K562 (cell line): ENCODE data around the gene KYAT1. TPM values are rescaled to one million over a fixed set of nuclear protein-coding genes. Genes with fewer than 3 reads are reported as not detected.

Experiments
- ATF1 ChIP-seq, 2 experiments: fragments of 450-650 bp in 1 of 2; IDR thresholded peaks; 2 replicates each; pipeline ENCODE4 v1.6.1; 2016; ENCODE audit warnings: missing compliant biosample characterization in 1 of 2, missing genetic modification characterization in 1 of 2
- C11orf30 ChIP-seq: fragments of 450-650 bp; IDR thresholded peaks from 2 replicates; pipeline ENCODE4 v1.6.1; 2016; ENCODE audit warnings: low read depth, mild to moderate bottlenecking
- CCNT2 ChIP-seq: IDR thresholded peaks from 2 replicates; pipeline ENCODE4 v1.6.1; 2011; ENCODE audit warnings: borderline replicate concordance, low read depth, mild to moderate bottlenecking, moderate library complexity, mixed read lengths, low read length; ENCODE audit not compliant: insufficient read length; ENCODE audit errors: extremely low read depth
- CXXC5 ChIP-seq: fragments of 250-450 bp; sonication (Bioruptor Pico); IDR thresholded peaks from 2 replicates; pipeline ENCODE4 v1.8.0; 2022; ENCODE audit warnings: inconsistent platforms, mild to moderate bottlenecking, moderate library complexity
- ESRRA ChIP-seq: fragments of 450-650 bp; IDR thresholded peaks from 2 replicates; pipeline ENCODE4 v1.6.1; 2014; ENCODE audit warnings: low read depth, mild to moderate bottlenecking, moderate library complexity, borderline replicate concordance
- FOXK2 ChIP-seq, 2 experiments: fragments of 450-650 bp; IDR thresholded peaks in 1 of 2; conservative IDR thresholded peaks in 1 of 2; 2 replicates each; pipeline ENCODE4 v1.6.1; 2016; ENCODE audit warnings: low read depth in 2 of 2, mild to moderate bottlenecking in 1 of 2
- GTF2A2 ChIP-seq: IDR thresholded peaks from 2 replicates; pipeline ENCODE4 v1.6.1; 2016; ENCODE audit warnings: mild to moderate bottlenecking, missing genetic modification characterization, missing compliant biosample characterization
- MEF2D ChIP-seq: conservative IDR thresholded peaks from 2 replicates; pipeline ENCODE4 v1.6.1; 2016; ENCODE audit warnings: low read depth, missing genetic modification characterization, missing compliant biosample characterization
- MTF1 ChIP-seq: fragments of 250-450 bp; sonication (Bioruptor Pico); IDR thresholded peaks from 2 replicates; pipeline ENCODE4 v1.9.0; 2021; ENCODE audit warnings: moderate library complexity, mild to moderate bottlenecking, inconsistent platforms, borderline replicate concordance
- NCOA2 ChIP-seq, 2 experiments: fragments of 450-650 bp; IDR thresholded peaks; 2 replicates each; pipeline ENCODE4 v1.6.1; 2018; ENCODE audit warnings: mild to moderate bottlenecking in 2 of 2, moderate library complexity in 1 of 2; ENCODE audit not compliant: partially characterized antibody in 2 of 2
- NR3C1 ChIP-seq: sonication (generic); formaldehyde crosslinking; IDR thresholded peaks from 2 replicates; pipeline ENCODE4 v1.8.1; 2022; ENCODE audit warnings: missing genetic modification reagents
- PCBP2 ChIP-seq: fragments of 200-400 bp; formaldehyde crosslinking; IDR thresholded peaks from 2 replicates; pipeline ENCODE4 v1.6.1; 2018; ENCODE audit warnings: low read length, low read depth, mild to moderate bottlenecking, moderate library complexity; ENCODE audit not compliant: poor library complexity, severe bottlenecking
- POU5F1 ChIP-seq: fragments of 150-350 bp; IDR thresholded peaks from 2 replicates; pipeline ENCODE4 v1.6.1; 2014; ENCODE audit warnings: borderline replicate concordance, low read length, low read depth, mild to moderate bottlenecking; ENCODE audit not compliant: partially characterized antibody
- PRMT5 ChIP-seq: sonication (generic); formaldehyde crosslinking; IDR thresholded peaks from 2 replicates; pipeline ENCODE4 v1.5.0; 2020; ENCODE audit warnings: missing genetic modification reagents
- RNF2 ChIP-seq: sonication (generic); IDR thresholded peaks from 2 replicates; pipeline ENCODE4 v1.6.1; 2016
- SAFB ChIP-seq: fragments of 200-400 bp; formaldehyde crosslinking; IDR thresholded peaks from 2 replicates; pipeline ENCODE4 v1.6.1; 2017; ENCODE audit warnings: low read depth, low read length, borderline replicate concordance
- STAG1 ChIP-seq: sonication (generic); formaldehyde crosslinking; IDR thresholded peaks from 2 replicates; pipeline ENCODE4 v1.5.0; 2020; ENCODE audit warnings: missing genetic modification reagents, borderline replicate concordance
- TGIF2 ChIP-seq: sonication (generic); formaldehyde crosslinking; IDR thresholded peaks from 2 replicates; pipeline ENCODE4 v1.8.1; 2022; ENCODE audit warnings: mild to moderate bottlenecking, missing genetic modification reagents, moderate library complexity
- ZNF41 ChIP-seq: fragments of 250-450 bp; sonication (Bioruptor Pico); conservative IDR thresholded peaks from 2 replicates; pipeline ENCODE4 v1.4.0; 2020; ENCODE audit warnings: mild to moderate bottlenecking
- ZNF699 ChIP-seq: fragments of 250-450 bp; sonication (Bioruptor Pico); IDR thresholded peaks from 2 replicates; pipeline ENCODE4 v1.8.0; 2021; ENCODE audit warnings: mild to moderate bottlenecking, moderate library complexity; ENCODE audit not compliant: insufficient replicate concordance
- polyA plus RNA-seq, 8 experiments: library from polyadenylated mRNA; depleted of rRNA in 4 of 8; stranded (reverse) in 5 of 8; unstranded in 3 of 8; fragments of >200 nt; fragmentation: Nextera tagmentation in 2 of 8; fragmentation: Illumina TruSeq in 1 of 8; extraction: Ambion mirVana in 2 of 8; extraction: Trizol in 1 of 8; gene quantifications; 2 replicates each; pipeline versions ENCODE4 v1.2.1 to v1.2.3, GENCODE V29; 2011 to 2014; ENCODE audit warnings: inconsistent platforms in 1 of 8, missing spikeins in 1 of 8
- total RNA-seq, 7 experiments: library from RNA; depleted of rRNA in 6 of 7; stranded (reverse); fragments of >200 nt in 6 of 7; fragmentation: Illumina TruSeq in 2 of 7; extraction: Trizol in 2 of 7; gene quantifications; 2 replicates each; pipeline versions ENCODE4 v1.2.1 to v1.2.3, GENCODE V29; 2011 to 2021; ENCODE audit warnings: low replicate concordance in 1 of 7
- TF ChIP-seq, protein P1 (sequence below): fragments of 250-450 bp; sonication (Bioruptor Pico); IDR thresholded peaks from 2 replicates; pipeline ENCODE4 v1.9.0; 2021; ENCODE audit warnings: mild to moderate bottlenecking
- TF ChIP-seq, protein P2 (sequence below): sonication (generic); formaldehyde crosslinking; IDR thresholded peaks from 2 replicates; pipeline ENCODE4 v1.5.0; 2020; ENCODE audit warnings: missing genetic modification reagents
- TF ChIP-seq, protein P3 (sequence below), 2 experiments: fragments of 450-650 bp in 1 of 2; sonication (generic) in 1 of 2; formaldehyde crosslinking in 1 of 2; IDR thresholded peaks in 1 of 2; conservative IDR thresholded peaks in 1 of 2; 2 replicates each; pipeline versions ENCODE4 v1.6.1 to v1.8.1; 2016 to 2023; ENCODE audit warnings: mild to moderate bottlenecking in 2 of 2, moderate library complexity in 2 of 2, inconsistent platforms in 1 of 2, missing genetic modification reagents in 1 of 2

The KYAT1 gene
- total and polyA plus RNA-seq, 9 of the 15 experiments (the other 6 are each of a cell fraction or from before 2014, with no cell fraction given) = 6.4 to 16.8 (median 11.1) TPM

DNA sequence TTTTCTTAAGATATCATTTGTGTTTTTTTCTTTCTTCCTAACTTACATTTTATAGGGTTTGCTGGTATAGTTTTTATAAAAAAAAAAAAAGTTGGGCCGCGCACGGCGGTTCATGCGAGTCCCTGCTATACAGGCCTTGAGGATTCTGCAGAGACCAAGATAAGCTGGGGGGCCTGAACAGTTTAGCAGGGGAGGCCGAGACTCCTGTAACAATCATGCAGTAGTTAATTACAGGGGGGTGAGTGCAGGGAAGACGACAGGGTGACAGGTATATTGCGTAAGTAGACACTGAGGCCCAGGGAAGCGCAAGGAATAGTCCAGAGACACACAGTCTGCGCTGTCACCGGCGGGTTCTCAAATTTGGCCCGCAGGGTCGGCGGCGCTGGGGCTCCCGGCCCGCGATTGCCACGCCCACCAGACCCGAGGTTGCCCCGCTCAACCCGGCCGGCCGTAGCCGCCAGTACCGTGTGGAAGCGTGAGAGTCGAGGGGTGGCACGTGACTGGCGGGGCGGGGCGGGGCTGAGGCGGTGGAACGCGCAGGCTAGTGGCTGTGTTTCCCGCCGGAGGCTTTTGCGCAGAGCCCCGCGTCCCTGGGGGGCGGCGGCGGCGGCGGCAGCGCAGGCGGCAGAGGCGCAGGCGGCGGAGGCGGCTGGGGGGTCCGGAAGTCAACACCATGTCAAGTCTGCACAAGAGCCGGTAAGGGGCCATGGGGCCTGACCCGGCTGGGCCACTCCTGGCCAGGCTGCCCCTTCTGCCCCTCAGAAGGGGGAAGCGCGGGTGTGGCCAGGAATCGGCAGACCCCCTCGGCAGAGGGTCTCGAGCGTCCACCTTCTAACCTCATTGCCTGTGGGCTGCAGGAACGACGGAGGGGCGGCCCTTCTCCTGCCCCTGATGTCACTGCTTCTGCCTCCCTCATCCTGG, 94.8 kb downstream of the KYAT1 start, which contains the start of gene TBC1D13 (continued):
- peak; percentile 87 for TF ChIP-seq CCNT2
- TF ChIP-seq, protein P1, sequence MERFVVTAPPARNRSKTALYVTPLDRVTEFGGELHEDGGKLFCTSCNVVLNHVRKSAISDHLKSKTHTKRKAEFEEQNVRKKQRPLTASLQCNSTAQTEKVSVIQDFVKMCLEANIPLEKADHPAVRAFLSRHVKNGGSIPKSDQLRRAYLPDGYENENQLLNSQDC = peak; percentile 98
- no peak for TF ChIP-seq POU5F1
- 0 out of 2 replicates have a peak, but pooled peaks have one; percentile 22 for TF ChIP-seq ZNF41 (CRISPR knock-in tag)
- no peak for TF ChIP-seq SAFB
- TF ChIP-seq C11orf30 = peak; percentile 84
- TF ChIP-seq ATF1 (CRISPR knock-in tag; IDR thresholded peaks at IDR 0.05) = no peak
- peak; percentile 80 for TF ChIP-seq ATF1 (tag; IDR thresholded peaks at IDR 0.05)
- TF ChIP-seq ZNF699 = no peak
- peak; percentile 25 to 84; a peak in 1 of 4 replicates for TF ChIP-seq FOXK2 (conservative IDR thresholded peaks at IDR 0.05 in 1 of 2, IDR thresholded peaks at IDR 0.05 in 1 of 2; ENCODE audit: low read depth in 2 of 2)
- TF ChIP-seq PRMT5 (CRISPR knock-in tag) = no peak
- 0 out of 2 replicates have a peak, but pooled peaks have one; percentile 42 for TF ChIP-seq MEF2D (tag)
- no peak for TF ChIP-seq GTF2A2 (tag)
- peak; percentile 84; the same call in 1 of the 2 replicates for TF ChIP-seq RNF2
- TF ChIP-seq NCOA2 (IDR thresholded peaks at IDR 0.05; ENCODE audit: partially characterized antibody in 2 of 2) = no peak
- peak; percentile 72; the same call in 1 of the 2 replicates for TF ChIP-seq ESRRA
- TF ChIP-seq, protein P2, sequence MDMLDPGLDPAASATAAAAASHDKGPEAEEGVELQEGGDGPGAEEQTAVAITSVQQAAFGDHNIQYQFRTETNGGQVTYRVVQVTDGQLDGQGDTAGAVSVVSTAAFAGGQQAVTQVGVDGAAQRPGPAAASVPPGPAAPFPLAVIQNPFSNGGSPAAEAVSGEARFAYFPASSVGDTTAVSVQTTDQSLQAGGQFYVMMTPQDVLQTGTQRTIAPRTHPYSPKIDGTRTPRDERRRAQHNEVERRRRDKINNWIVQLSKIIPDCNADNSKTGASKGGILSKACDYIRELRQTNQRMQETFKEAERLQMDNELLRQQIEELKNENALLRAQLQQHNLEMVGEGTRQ (CRISPR knock-in tag) = peak; percentile 98
- TF ChIP-seq, protein P3, sequence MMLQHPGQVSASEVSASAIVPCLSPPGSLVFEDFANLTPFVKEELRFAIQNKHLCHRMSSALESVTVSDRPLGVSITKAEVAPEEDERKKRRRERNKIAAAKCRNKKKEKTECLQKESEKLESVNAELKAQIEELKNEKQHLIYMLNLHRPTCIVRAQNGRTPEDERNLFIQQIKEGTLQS (IDR thresholded peaks at IDR 0.05) = peak; percentile 82
- TF ChIP-seq, protein P3 (CRISPR knock-in tag; conservative IDR thresholded peaks at IDR 0.05) = peak; percentile 41; the same call in 1 of the 2 replicates
- peak; percentile 56 for TF ChIP-seq PCBP2
- peak; percentile 98 for TF ChIP-seq CXXC5 (CRISPR knock-in tag)
- peak; percentile 82; the same call in 1 of the 2 replicates for TF ChIP-seq NR3C1
- TF ChIP-seq MTF1 (CRISPR knock-in tag) = no peak
- no peak for TF ChIP-seq TGIF2 (CRISPR knock-in tag)
- TF ChIP-seq STAG1 (CRISPR knock-in tag) = no peak
